Measurements from ENCODE around the gene VAV2. TPM values are rescaled to one million over a fixed set of nuclear protein-coding genes. Genes with fewer than 3 reads are reported as not detected.

Gene VAV2
- total and polyA plus RNA-seq, 2 of the 4 experiments (the other 2 are of a cell fraction), result 10.8 to 13.4 TPM

GRCh38 chr9:133934482-133935232 lies 57.5 kb downstream of the VAV2 start:
- ChIA-PET POLR2A (ENCODE audit: unreplicated experiment) (no interaction called here), CTCF (interaction anchor here (0.8 kb wide), 1 partner anchor 24 kb away, joined by 3 read pairs; no protein-coding TSS in a partner anchor)
- peaks cover 30 to 80% of the 10 kb centered on the region in 2 experiments for H3K79me1 ChIP-seq (ENCODE audit: low read depth in 1 of 2, low read length in 2 of 2)
- H3K4me1 ChIP-seq (ENCODE audit: control insufficient read depth, insufficient read depth, low read length), result peaks cover 17% of the 10 kb centered on the region
- peak overlapping the region; percentile 51 for H2AK9ac ChIP-seq (replicated peaks; ENCODE audit: low read depth, low read length, poor library complexity)
- H3K4me2 ChIP-seq (ENCODE audit: low read depth, low read length), result no peak overlapping the region
- ATAC-seq (ENCODE audit: low read depth) (no peak), DNase-seq (no peak)
- peaks cover 12% of the 10 kb centered on the region for H3K36me3 ChIP-seq (ENCODE audit: control insufficient read depth, insufficient read depth, low read length)
- no peak overlapping the region for H4K91ac ChIP-seq (ENCODE audit: insufficient read depth, low read depth, low read length)
- H3K56ac ChIP-seq (ENCODE audit: extremely low read depth, insufficient read depth, low read length), result no peak overlapping the region
- dilution Hi-C loops (cut with HindIII; ENCODE audit: low sequenced_read_pairs, unreplicated experiment), result no loop called here
- no peak overlapping the region for H4K8ac ChIP-seq (ENCODE audit: low read depth in 2 of 2, low read length in 2 of 2)
- 94% methylated on average over 10 of the region's 19 CpGs; no CpG with 5 or more reads in 1 of the 2 experiments for whole genome bisulfite sequencing, 2 experiments (ENCODE audit: extremely low coverage in 2 of 2, insufficient read length in 1 of 2)
- H4K20me1 ChIP-seq (ENCODE audit: insufficient read depth, low read length), result peaks cover 61% of the 10 kb centered on the region
- H3K23ac ChIP-seq (ENCODE audit: low read depth, low read length), result no peak overlapping the region
- H3K14ac ChIP-seq (replicated peaks; ENCODE audit: low read depth, low read length), result no peak overlapping the region
- no TSS peak for BruUV-seq (replicated peaks)
- intact Hi-C loops (cut with micrococcal nuclease), result no loop called here
- H3K27me3 ChIP-seq (ENCODE audit: control insufficient read depth, insufficient read depth, low read length), result no peaks in the 10 kb centered on the region
- H3K27ac ChIP-seq (ENCODE audit: insufficient read depth, low read length), result no peak overlapping the region
- no peak overlapping the region for H3K4ac ChIP-seq (ENCODE audit: low read depth, low read length)
- no peak overlapping the region for H3K9ac ChIP-seq (ENCODE audit: low read depth, low read length)
- H2BK5ac ChIP-seq (ENCODE audit: low read depth, low read length, poor library complexity, severe bottlenecking), result no peak overlapping the region
- no peak overlapping the region for H2BK15ac ChIP-seq (ENCODE audit: low read depth, low read length)
- no peak overlapping the region for H3K18ac ChIP-seq (ENCODE audit: low read depth, low read length)
- no peak overlapping the region for H2AFZ ChIP-seq (replicated peaks; ENCODE audit: low read length, poor library complexity)
- in situ Hi-C loops (cut with MboI; ENCODE audit: low sequenced_read_pairs), result no loop called here
- H4K5ac ChIP-seq (ENCODE audit: low read depth, low read length), result no peak overlapping the region
- H2AK5ac ChIP-seq (ENCODE audit: low read depth, low read length), result no peak overlapping the region
- H3K4me3 ChIP-seq (ENCODE audit: insufficient read depth, low read depth, low read length), result no peak overlapping the region
- H2BK20ac ChIP-seq (ENCODE audit: low read depth, low read length), result no peak overlapping the region
- no peaks in the 10 kb centered on the region for H3K9me3 ChIP-seq (ENCODE audit: control insufficient read depth, insufficient read depth, low read length)
- no peak for TF ChIP-seq USF2 (IDR thresholded peaks at IDR 0.05; ENCODE audit: low read depth, low read length)
- no peak for TF ChIP-seq BHLHE40 (IDR thresholded peaks at IDR 0.05; ENCODE audit: low read depth, low read length)
- no peak for TF ChIP-seq POLR2A (IDR thresholded peaks at IDR 0.05; ENCODE audit: low read depth, low read length)
- no peak for TF ChIP-seq SMC3 (IDR thresholded peaks at IDR 0.05; ENCODE audit: low read depth, low read length)
- TF ChIP-seq RCOR1 (IDR thresholded peaks at IDR 0.05; ENCODE audit: insufficient replicate concordance, low read length), result no peak
- TF ChIP-seq RAD21 (IDR thresholded peaks at IDR 0.05; ENCODE audit: low read length), result no peak
- H2BK120ac ChIP-seq (ENCODE audit: low read depth, low read length), result no peak overlapping the region
- peaks cover 21% of the 10 kb centered on the region for H3K9me1 ChIP-seq (ENCODE audit: insufficient read depth, low read length)
